Natural killer cell (primary cell): ENCODE data around the gene CCDC152. TPM values are rescaled to one million over a fixed set of nuclear protein-coding genes. Genes with fewer than 3 reads are reported as not detected.

Experiments used
- ATAC-seq, 3 donors: fragments of 150-1000 bp in 2 of 3; fragments of 200-7000 bp in 1 of 3; cut with Tn5 transposase; 1 replicate in 1 of 3; 2 replicates in 2 of 3; pipeline ENCODE4 v1.10.0; 2021; ENCODE audit warnings: mild to moderate bottlenecking in 2 of 3, moderate library complexity in 2 of 3
- DNase-seq, 2 donors: peaks; one replicate each; pipeline versions ENCODE4 v3.0.0 to v3.0.0-alpha.2; 2013 to 2021; ENCODE audit warnings: mixed read lengths in 1 of 2
- H3K27ac ChIP-seq: one replicate; pipeline ENCODE4 v1.5.1; 2013; ENCODE audit warnings: mild to moderate bottlenecking, low read length
- H3K27me3 ChIP-seq: one replicate; pipeline ENCODE4 v1.6.1; 2013; ENCODE audit warnings: low read length; ENCODE audit not compliant: control insufficient read depth, insufficient read depth
- H3K36me3 ChIP-seq: one replicate; pipeline ENCODE4 v1.6.1; 2013; ENCODE audit warnings: low read length; ENCODE audit not compliant: control insufficient read depth, insufficient read depth
- H3K4me1 ChIP-seq: one replicate; pipeline ENCODE4 v1.6.1; 2013; ENCODE audit warnings: low read length; ENCODE audit not compliant: control insufficient read depth, insufficient read depth
- H3K4me3 ChIP-seq: one replicate; pipeline ENCODE4 v1.5.1; 2013; ENCODE audit warnings: low read length
- H3K9me3 ChIP-seq: one replicate; pipeline ENCODE4 v1.6.1; 2013; ENCODE audit warnings: low read length; ENCODE audit not compliant: control insufficient read depth, insufficient read depth
- H3K27ac Mint-ChIP-seq, 2 donors: one replicate each; pipeline ENCODE4 v1.8.0; 2022; ENCODE audit warnings: mild to moderate bottlenecking in 2 of 2, mixed read lengths in 2 of 2, moderate library complexity in 1 of 2
- H3K27me3 Mint-ChIP-seq, 2 donors: one replicate each; pipeline ENCODE4 v1.8.0; 2022; ENCODE audit warnings: low read depth in 2 of 2, mixed read lengths in 2 of 2
- H3K36me3 Mint-ChIP-seq: one replicate; pipeline ENCODE4 v1.8.0; 2022; ENCODE audit warnings: mixed read lengths
- H3K4me1 Mint-ChIP-seq, 2 donors: one replicate each; pipeline ENCODE4 v1.8.0; 2022; ENCODE audit warnings: mixed read lengths in 2 of 2
- H3K4me3 Mint-ChIP-seq: one replicate; pipeline ENCODE4 v1.8.0; 2022; ENCODE audit warnings: mild to moderate bottlenecking, moderate library complexity, mixed read lengths
- H3K9me3 Mint-ChIP-seq, 2 donors: one replicate each; pipeline ENCODE4 v1.8.0; 2022; ENCODE audit warnings: mixed read lengths in 2 of 2
- CTCF ChIP-seq: fragments of 200-600 bp; IDR thresholded peaks from one replicate; pipeline ENCODE4 v1.8.0; 2022; ENCODE audit warnings: antibody characterized with exemption
- WGBS: methylation state at CpG from one replicate; pipeline ENCODE4 v1.1.7; 2013; ENCODE audit warnings: missing lambda C conversion rate; ENCODE audit not compliant: insufficient coverage; 5-methylcytosine and 5-hydroxymethylcytosine counted together
- intact Hi-C: fragments of 100-400 bp; cut with micrococcal nuclease; formaldehyde crosslinking; loops from one replicate; pipeline ENCODE4 v1.14.2; 2022
- total RNA-seq, 4 donors: library from RNA; stranded (reverse); fragments of 120-200 nt in 1 of 4; gene quantifications; one replicate each; pipeline versions ENCODE4 v1.2.3 to v1.2.4, GENCODE V29; 2013 to 2022

CCDC152 gene
- total RNA-seq, 3 donors from 2014 or later (not counting 1 experiment from before 2014, with no cell fraction given) = 4.0 to 4.9 (median 4.0) TPM

- no peaks in the 10 kb centered on the region for H3K27me3 ChIP-seq
- H3K9me3 Mint-ChIP-seq = no peaks in the 10 kb centered on the region
- H3K9me3 ChIP-seq = no peaks in the 10 kb centered on the region
- 95% methylated on average over 2 of the region's 2 CpGs for WGBS
- no peak overlapping the region for H3K27ac ChIP-seq
- H3K4me1 Mint-ChIP-seq = no peaks in the 10 kb centered on the region
- H3K27ac Mint-ChIP-seq = no peak overlapping the region
- ATAC-seq (no peak), DNase-seq (no peak)
- intact Hi-C loops = no loop called here
- H3K4me3 ChIP-seq = no peak overlapping the region
- H3K36me3 Mint-ChIP-seq = no peaks in the 10 kb centered on the region
- no peaks in the 10 kb centered on the region for H3K4me1 ChIP-seq
- no peak for TF ChIP-seq CTCF
- H3K27me3 Mint-ChIP-seq = no peaks in the 10 kb centered on the region
- no peak overlapping the region for H3K4me3 Mint-ChIP-seq
- no peaks in the 10 kb centered on the region for H3K36me3 ChIP-seq
Observed at GRCh38 chr5:42807722-42808447, 51.3 kb downstream of the CCDC152 start.

GRCh38 chr5:42808888-42809611 lies 52.4 kb downstream of the CCDC152 start:
- no peaks in the 10 kb centered on the region for H3K36me3 ChIP-seq
- H3K4me1 Mint-ChIP-seq = no peaks in the 10 kb centered on the region
- 74% methylated on average over 4 of the region's 4 CpGs for whole genome bisulfite sequencing
- H3K27ac ChIP-seq = no peak overlapping the region
- H3K4me3 ChIP-seq = no peak overlapping the region
- H3K4me1 ChIP-seq = no peaks in the 10 kb centered on the region
- no peaks in the 10 kb centered on the region for H3K9me3 Mint-ChIP-seq
- H3K27me3 Mint-ChIP-seq = no peaks in the 10 kb centered on the region
- H3K27ac Mint-ChIP-seq = no peak overlapping the region
- ATAC-seq (no peak), DNase-seq (no peak)
- no peaks in the 10 kb centered on the region for H3K27me3 ChIP-seq
- no peak for TF ChIP-seq CTCF
- no peaks in the 10 kb centered on the region for H3K9me3 ChIP-seq
- no peak overlapping the region for H3K4me3 Mint-ChIP-seq
- H3K36me3 Mint-ChIP-seq = no peaks in the 10 kb centered on the region
- intact Hi-C loops = no loop called here

GRCh38 chr5:42810834-42811590 lies 54.4 kb downstream of the CCDC152 start:
- no peaks in the 10 kb centered on the region for H3K36me3 ChIP-seq
- 71% methylated on average over 1 of the region's 3 CpGs for WGBS
- H3K27me3 Mint-ChIP-seq = no peaks in the 10 kb centered on the region
- no peaks in the 10 kb centered on the region for H3K36me3 Mint-ChIP-seq
- no peak overlapping the region for H3K4me3 ChIP-seq
- intact Hi-C loops = no loop called here
- no peak for TF ChIP-seq CTCF
- no peaks in the 10 kb centered on the region for H3K9me3 Mint-ChIP-seq
- H3K9me3 ChIP-seq = no peaks in the 10 kb centered on the region
- no peaks in the 10 kb centered on the region for H3K4me1 ChIP-seq
- H3K4me3 Mint-ChIP-seq = no peak overlapping the region
- H3K4me1 Mint-ChIP-seq = no peaks in the 10 kb centered on the region
- no peaks in the 10 kb centered on the region for H3K27me3 ChIP-seq
- H3K27ac ChIP-seq = no peak overlapping the region
- H3K27ac Mint-ChIP-seq = no peak overlapping the region
- ATAC-seq (no peak), DNase-seq (no peak)
